CD14-positive monocyte (primary cell): ENCODE results near the gene TCAIM. TPM values are rescaled to one million over a fixed set of nuclear protein-coding genes. Genes with fewer than 3 reads are reported as not detected.

Experiments
- DNase-seq, 3 donors: peaks; one replicate each; pipeline ENCODE4 v3.0.0-alpha.2; 2011 to 2022
- H2AFZ ChIP-seq: 2 replicates; pipeline ENCODE4 v1.6.0; 2012; ENCODE audit warnings: mild to moderate bottlenecking, low read depth, low read length, inconsistent platforms; ENCODE audit not compliant: insufficient read depth, poor library complexity, severe bottlenecking
- H3K27ac ChIP-seq, 2 donors: 1 replicate in 1 of 2; 2 replicates in 1 of 2; pipeline ENCODE4 v1.5.1; 2012 to 2013; ENCODE audit warnings: low read length in 2 of 2, control low read depth in 1 of 2, inconsistent platforms in 1 of 2, low read depth in 1 of 2, mild to moderate bottlenecking in 1 of 2
- H3K27me3 ChIP-seq, 2 donors: one replicate each; pipeline versions ENCODE4 v1.6.0 to v1.6.1; 2011 to 2013; ENCODE audit warnings: low read length in 2 of 2; ENCODE audit not compliant: control insufficient read depth in 2 of 2, insufficient read depth in 2 of 2
- H3K36me3 ChIP-seq, 2 donors: replicated peaks in 1 of 2; 1 replicate in 1 of 2; 2 replicates in 1 of 2; pipeline versions ENCODE4 v1.5.1 to v1.6.1; 2012 to 2013; ENCODE audit warnings: low read length in 2 of 2, control low read depth in 1 of 2, inconsistent platforms in 1 of 2, mild to moderate bottlenecking in 1 of 2; ENCODE audit not compliant: insufficient read depth in 2 of 2, control insufficient read depth in 1 of 2
- H3K4me1 ChIP-seq, 2 donors: 1 replicate in 1 of 2; 2 replicates in 1 of 2; pipeline versions ENCODE4 v1.5.1 to v1.6.1; 2012 to 2013; ENCODE audit warnings: low read length in 2 of 2, control low read depth in 1 of 2, inconsistent platforms in 1 of 2, mild to moderate bottlenecking in 1 of 2, moderate library complexity in 1 of 2; ENCODE audit not compliant: insufficient read depth in 2 of 2, control insufficient read depth in 1 of 2
- H3K4me2 ChIP-seq: replicated peaks from 2 replicates; pipeline ENCODE3; 2012; ENCODE audit warnings: low read length, moderate library complexity, mild to moderate bottlenecking; ENCODE audit not compliant: poor library complexity, severe bottlenecking; ENCODE audit errors: extremely low read depth
- H3K4me3 ChIP-seq, 3 experiments: fragments of 200-600 bp in 1 of 3; sonication (generic) in 1 of 3; replicated peaks in 1 of 3; 1 replicate in 2 of 3; 2 replicates in 1 of 3; pipeline ENCODE4 v1.5.1; 2011 to 2013; ENCODE audit warnings: low read length in 3 of 3, mild to moderate bottlenecking in 3 of 3, control low read depth in 2 of 3, low read depth in 2 of 3, inconsistent platforms in 1 of 3, moderate library complexity in 1 of 3
- H3K79me2 ChIP-seq: 2 replicates; pipeline ENCODE4 v1.6.0; 2012; ENCODE audit warnings: mild to moderate bottlenecking, control low read depth, inconsistent platforms, low read length, moderate library complexity; ENCODE audit not compliant: insufficient read depth
- H3K9ac ChIP-seq: 2 replicates; pipeline ENCODE4 v1.6.0; 2017; ENCODE audit warnings: low read length, mild to moderate bottlenecking; ENCODE audit not compliant: insufficient read depth, poor library complexity, severe bottlenecking
- H3K9me3 ChIP-seq, 2 donors: replicated peaks in 1 of 2; 1 replicate in 1 of 2; 2 replicates in 1 of 2; pipeline versions ENCODE4 v1.5.1 to v1.6.1; 2012 to 2013; ENCODE audit warnings: low read length in 2 of 2, control low read depth in 1 of 2; ENCODE audit not compliant: control insufficient read depth in 1 of 2, insufficient read depth in 1 of 2
- H4K20me1 ChIP-seq: 2 replicates; pipeline ENCODE4 v1.6.0; 2012; ENCODE audit warnings: mild to moderate bottlenecking, low read length, control low read depth, moderate library complexity; ENCODE audit not compliant: insufficient read depth
- H3K27ac Mint-ChIP-seq, 7 donors: one replicate each; pipeline ENCODE4 v1.8.0; 2020; ENCODE audit warnings: mild to moderate bottlenecking in 7 of 7, mixed read lengths in 7 of 7, moderate library complexity in 6 of 7, inconsistent platforms in 2 of 7
- H3K27me3 Mint-ChIP-seq, 3 donors: one replicate each; pipeline ENCODE4 v1.8.0; 2021 to 2022; ENCODE audit warnings: low read depth in 3 of 3, mild to moderate bottlenecking in 3 of 3, mixed read lengths in 3 of 3, moderate library complexity in 3 of 3, inconsistent platforms in 1 of 3
- H3K36me3 Mint-ChIP-seq, 2 donors: one replicate each; pipeline ENCODE4 v1.8.0; 2020; ENCODE audit warnings: mixed read lengths in 2 of 2, inconsistent platforms in 1 of 2, mild to moderate bottlenecking in 1 of 2
- H3K4me1 Mint-ChIP-seq: one replicate; pipeline ENCODE4 v1.8.0; 2020; ENCODE audit warnings: mild to moderate bottlenecking, mixed read lengths
- H3K4me3 Mint-ChIP-seq, 2 donors: one replicate each; pipeline ENCODE4 v1.8.0; 2020; ENCODE audit warnings: mild to moderate bottlenecking in 2 of 2, mixed read lengths in 2 of 2, moderate library complexity in 1 of 2
- H3K9me3 Mint-ChIP-seq, 7 donors: one replicate each; pipeline ENCODE4 v1.8.0; 2020 to 2022; ENCODE audit warnings: mixed read lengths in 7 of 7, mild to moderate bottlenecking in 6 of 7, moderate library complexity in 6 of 7, inconsistent platforms in 2 of 7
- WGBS: methylation state at CpG from one replicate; pipeline ENCODE4 v1.1.5; 2013; ENCODE audit warnings: missing lambda C conversion rate; ENCODE audit not compliant: insufficient coverage; 5-methylcytosine and 5-hydroxymethylcytosine counted together
- intact Hi-C, 2 donors: fragments of 100-400 bp; cut with micrococcal nuclease; formaldehyde crosslinking; loops; one replicate each; pipeline versions ENCODE4 v1.15.0 to v1.15.1; 2023
- polyA plus RNA-seq, 3 donors: library from polyadenylated mRNA; depleted of rRNA in 1 of 3; unstranded in 2 of 3; stranded (reverse) in 1 of 3; fragments of 300-500 nt in 2 of 3; fragments of >200 nt in 1 of 3; fragmentation: Illumina TruSeq in 2 of 3; gene quantifications; 1 replicate in 2 of 3; 2 replicates in 1 of 3; pipeline ENCODE4 v1.2.3, GENCODE V29; 2012 to 2021
- TF ChIP-seq, protein P1 (sequence below): fragments of 200-600 bp; IDR thresholded peaks from one replicate; pipeline ENCODE4 v1.8.0; 2022; ENCODE audit warnings: antibody characterized with exemption, mild to moderate bottlenecking

TCAIM gene
- polyA plus RNA-seq, 3 donors = 9.1 to 26.7 (median 20.0) TPM

DNA sequence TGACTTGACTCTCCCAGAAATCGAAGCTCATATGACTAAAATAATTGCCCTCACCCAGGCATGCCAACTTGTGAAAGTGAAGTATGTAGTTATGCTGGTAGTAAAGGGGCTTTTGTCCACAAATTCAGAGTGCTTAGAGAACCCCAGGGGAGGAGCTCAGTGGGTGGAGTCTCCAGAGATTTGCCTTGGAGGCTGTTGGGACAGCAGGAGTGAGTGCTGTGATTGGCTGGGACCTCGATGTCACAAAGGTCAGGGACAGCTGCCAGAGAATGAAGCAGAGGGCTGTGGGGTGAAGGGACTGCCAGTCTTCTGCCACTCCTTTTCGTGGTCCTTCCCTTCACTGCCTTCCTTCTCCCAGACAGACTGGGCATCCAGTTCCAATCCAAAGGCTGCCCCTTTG, 89.1 kb downstream of the TCAIM start:
- no peak overlapping the region for H2AFZ ChIP-seq
- Mint-ChIP-seq H3K4me1 (peaks cover 2% of the 10 kb centered on the region), H3K27ac (peak overlapping the region in 4 of 7 donors; percentile 26 to 79 (median 70)), H3K27me3 (peaks cover 0 to 1% (median 0%) of the 10 kb centered on the region in 3 donors), H3K4me3 (no peak overlapping the region), H3K36me3 (peaks cover 12 to 15% of the 10 kb centered on the region in 2 donors), H3K9me3 (peaks cover 0 to 2% (median 0%) of the 10 kb centered on the region in 7 donors)
- no peaks in the 10 kb centered on the region for H3K79me2 ChIP-seq
- H3K4me2 ChIP-seq = no peak overlapping the region
- TF ChIP-seq, protein P1, sequence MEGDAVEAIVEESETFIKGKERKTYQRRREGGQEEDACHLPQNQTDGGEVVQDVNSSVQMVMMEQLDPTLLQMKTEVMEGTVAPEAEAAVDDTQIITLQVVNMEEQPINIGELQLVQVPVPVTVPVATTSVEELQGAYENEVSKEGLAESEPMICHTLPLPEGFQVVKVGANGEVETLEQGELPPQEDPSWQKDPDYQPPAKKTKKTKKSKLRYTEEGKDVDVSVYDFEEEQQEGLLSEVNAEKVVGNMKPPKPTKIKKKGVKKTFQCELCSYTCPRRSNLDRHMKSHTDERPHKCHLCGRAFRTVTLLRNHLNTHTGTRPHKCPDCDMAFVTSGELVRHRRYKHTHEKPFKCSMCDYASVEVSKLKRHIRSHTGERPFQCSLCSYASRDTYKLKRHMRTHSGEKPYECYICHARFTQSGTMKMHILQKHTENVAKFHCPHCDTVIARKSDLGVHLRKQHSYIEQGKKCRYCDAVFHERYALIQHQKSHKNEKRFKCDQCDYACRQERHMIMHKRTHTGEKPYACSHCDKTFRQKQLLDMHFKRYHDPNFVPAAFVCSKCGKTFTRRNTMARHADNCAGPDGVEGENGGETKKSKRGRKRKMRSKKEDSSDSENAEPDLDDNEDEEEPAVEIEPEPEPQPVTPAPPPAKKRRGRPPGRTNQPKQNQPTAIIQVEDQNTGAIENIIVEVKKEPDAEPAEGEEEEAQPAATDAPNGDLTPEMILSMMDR = no peak
- no peaks in the 10 kb centered on the region for H3K9me3 ChIP-seq
- no peak overlapping the region for H3K9ac ChIP-seq
- WGBS = 88% methylated on average over 1 of the region's 3 CpGs
- H3K4me1 ChIP-seq = no peaks in the 10 kb centered on the region
- H3K27ac ChIP-seq = no peak overlapping the region
- DNase-seq = no peak
- H3K36me3 ChIP-seq = no peaks in the 10 kb centered on the region
- no peaks in the 10 kb centered on the region for H3K27me3 ChIP-seq
- peaks cover 12% of the 10 kb centered on the region for H4K20me1 ChIP-seq
- no peak overlapping the region for H3K4me3 ChIP-seq
- intact Hi-C loops = no loop called here

DNA sequence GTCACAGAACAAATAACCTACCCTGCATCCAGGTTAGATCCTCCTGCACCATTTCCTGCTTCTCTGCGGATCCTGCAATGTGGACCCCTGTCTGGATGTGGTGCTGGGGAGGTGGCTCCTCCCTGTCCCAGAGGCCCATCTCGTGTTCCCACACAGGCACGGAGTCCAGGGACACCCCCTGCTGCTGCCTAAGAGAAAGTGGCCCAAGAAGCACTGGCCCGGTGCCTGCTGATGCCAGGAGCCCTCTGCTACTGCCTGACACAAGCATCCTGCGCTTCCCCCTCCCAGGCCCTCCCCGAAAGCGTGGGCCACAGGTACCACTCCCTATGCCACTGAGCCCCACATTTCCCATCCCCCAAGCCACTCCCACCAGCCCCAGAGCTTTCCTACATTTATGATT, 90.3 kb downstream of the TCAIM start:
- Mint-ChIP-seq H3K27ac (peak overlapping the region in 1 of 7 donors; percentile 19), H3K4me3 (no peak overlapping the region), H3K27me3 (no peaks in the 10 kb centered on the region), H3K36me3 (peaks cover 14 to 18% of the 10 kb centered on the region in 2 donors), H3K4me1 (no peaks in the 10 kb centered on the region), H3K9me3 (peaks cover 0 to 2% (median 0%) of the 10 kb centered on the region in 7 donors)
- no peaks in the 10 kb centered on the region for H3K36me3 ChIP-seq
- H3K4me1 ChIP-seq = no peaks in the 10 kb centered on the region
- 90% methylated on average over 4 of the region's 7 CpGs for WGBS
- no peak overlapping the region for H3K4me3 ChIP-seq
- TF ChIP-seq, protein P1 = no peak
- intact Hi-C loops = no loop called here
- H3K27me3 ChIP-seq = no peaks in the 10 kb centered on the region
- no peaks in the 10 kb centered on the region for H3K9me3 ChIP-seq
- H3K9ac ChIP-seq = no peak overlapping the region
- no peak for DNase-seq
- no peak overlapping the region for H3K4me2 ChIP-seq
- no peaks in the 10 kb centered on the region for H3K79me2 ChIP-seq
- H3K27ac ChIP-seq = no peak overlapping the region
- H4K20me1 ChIP-seq = peaks cover 12% of the 10 kb centered on the region
- no peak overlapping the region for H2AFZ ChIP-seq
